ENCODE measurements around the gene PIWIL1. TPM values are rescaled to one million over a fixed set of nuclear protein-coding genes. Genes with fewer than 3 reads are reported as not detected.

The PIWIL1 gene
- total RNA-seq, 1 donor from 2014 or later, result not detected

DNA sequence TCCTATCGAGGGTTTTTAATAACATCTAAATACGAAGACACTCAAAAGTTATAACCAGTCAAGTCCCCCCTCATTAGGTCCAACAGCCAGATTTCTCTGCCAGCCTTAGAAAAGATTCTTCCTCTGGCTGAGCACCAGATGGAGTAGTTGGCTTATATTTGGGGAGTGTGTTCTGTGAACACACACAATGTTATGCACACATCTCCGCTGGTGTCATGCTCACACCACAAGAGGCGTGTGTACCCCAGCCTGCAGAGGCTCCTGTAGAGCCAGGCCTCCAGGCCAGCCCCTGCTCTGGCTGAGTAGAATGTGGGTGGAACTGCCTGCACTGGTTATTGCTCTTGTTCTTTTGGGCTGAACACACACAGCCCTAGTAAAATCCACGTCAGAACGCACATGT, 64.0 kb downstream of the PIWIL1 start:
- Mint-ChIP-seq H3K4me1 (ENCODE audit: unreplicated experiment) (no peaks in the 10 kb centered on the region), H3K36me3 (ENCODE audit: low read depth, unreplicated experiment) (no peaks in the 10 kb centered on the region), H3K4me3 (ENCODE audit: unreplicated experiment) (no peak overlapping the region), H3K27ac (ENCODE audit: unreplicated experiment) (no peak overlapping the region), H3K9me3 (ENCODE audit: unreplicated experiment) (peaks cover 7% of the 10 kb centered on the region), H3K27me3 (ENCODE audit: unreplicated experiment) (no peaks in the 10 kb centered on the region)
- TF ChIP-seq CTCF (IDR thresholded peaks at IDR 0.05; ENCODE audit: unreplicated experiment), result no peak
- DNase-seq (ENCODE audit: low spot score), result no peak

DNA sequence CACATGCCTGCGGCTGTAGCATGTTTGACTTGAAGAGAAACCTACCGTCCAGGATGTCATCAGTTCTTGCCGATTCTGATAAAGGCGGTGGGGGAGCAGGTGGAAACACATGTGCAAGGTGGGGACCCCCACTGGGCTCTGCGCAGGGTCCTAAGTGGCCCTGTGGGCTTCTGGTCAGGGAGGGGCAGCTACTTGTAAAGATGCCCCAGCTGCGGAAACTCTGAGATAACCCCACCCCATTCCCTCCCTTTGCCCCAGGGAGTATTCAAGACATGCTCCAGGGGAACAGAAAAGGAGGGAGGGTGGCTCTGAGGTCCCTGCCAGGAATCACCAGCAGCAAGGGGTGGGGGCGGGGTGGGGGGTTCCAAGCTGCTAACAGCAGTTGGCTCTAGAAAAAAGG, 67.6 kb downstream of the PIWIL1 start:
- Mint-ChIP-seq H3K27ac (ENCODE audit: unreplicated experiment) (no peak overlapping the region), H3K36me3 (ENCODE audit: low read depth, unreplicated experiment) (no peaks in the 10 kb centered on the region), H3K4me1 (ENCODE audit: unreplicated experiment) (no peaks in the 10 kb centered on the region), H3K4me3 (ENCODE audit: unreplicated experiment) (no peak overlapping the region), H3K27me3 (ENCODE audit: unreplicated experiment) (peaks cover 3% of the 10 kb centered on the region), H3K9me3 (ENCODE audit: unreplicated experiment) (peaks cover 15% of the 10 kb centered on the region)
- DNase-seq (ENCODE audit: low spot score), result no peak
- TF ChIP-seq CTCF (IDR thresholded peaks at IDR 0.05; ENCODE audit: unreplicated experiment), result no peak

DNA sequence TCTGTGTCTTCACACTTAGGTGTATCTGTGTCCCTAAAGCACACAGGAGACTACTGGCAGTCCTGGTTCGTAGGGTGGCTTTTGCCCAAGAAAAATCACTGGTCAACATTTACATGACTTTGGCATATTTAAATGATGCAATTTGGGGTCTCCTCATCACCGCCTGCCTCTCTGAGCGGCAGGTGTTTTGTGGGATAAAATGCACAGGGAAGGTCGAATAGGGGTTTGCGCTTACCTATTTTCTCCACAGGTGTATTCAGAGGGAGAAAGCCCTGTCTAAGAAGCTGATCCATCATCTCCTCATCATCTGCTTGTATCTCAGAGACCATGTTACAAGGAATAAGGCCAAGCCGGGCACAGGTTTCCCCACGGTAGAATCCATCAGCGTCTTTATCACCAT, 74.7 kb downstream of the PIWIL1 start:
- peaks cover 18% of the 10 kb centered on the region for H3K9me3 Mint-ChIP-seq (ENCODE audit: unreplicated experiment)
- no peak for TF ChIP-seq CTCF (IDR thresholded peaks at IDR 0.05; ENCODE audit: unreplicated experiment)
- H3K4me3 Mint-ChIP-seq (ENCODE audit: unreplicated experiment), result no peak overlapping the region
- H3K27ac Mint-ChIP-seq (ENCODE audit: unreplicated experiment), result no peak overlapping the region
- H3K27me3 Mint-ChIP-seq (ENCODE audit: unreplicated experiment), result peaks cover 5% of the 10 kb centered on the region
- DNase-seq (ENCODE audit: low spot score), result no peak
- no peaks in the 10 kb centered on the region for H3K4me1 Mint-ChIP-seq (ENCODE audit: unreplicated experiment)
- H3K36me3 Mint-ChIP-seq (ENCODE audit: low read depth, unreplicated experiment), result no peaks in the 10 kb centered on the region

- Mint-ChIP-seq H3K4me3 (ENCODE audit: unreplicated experiment) (no peak overlapping the region), H3K9me3 (ENCODE audit: unreplicated experiment) (peaks cover 17% of the 10 kb centered on the region), H3K27ac (ENCODE audit: unreplicated experiment) (no peak overlapping the region), H3K27me3 (ENCODE audit: unreplicated experiment) (peaks cover 5% of the 10 kb centered on the region), H3K36me3 (ENCODE audit: low read depth, unreplicated experiment) (no peaks in the 10 kb centered on the region), H3K4me1 (ENCODE audit: unreplicated experiment) (no peaks in the 10 kb centered on the region)
- no peak for TF ChIP-seq CTCF (IDR thresholded peaks at IDR 0.05; ENCODE audit: unreplicated experiment)
- no peak for DNase-seq (ENCODE audit: low spot score)
Observed at GRCh38 chr12:130413909-130414308, 76.2 kb downstream of the PIWIL1 start.

DNA sequence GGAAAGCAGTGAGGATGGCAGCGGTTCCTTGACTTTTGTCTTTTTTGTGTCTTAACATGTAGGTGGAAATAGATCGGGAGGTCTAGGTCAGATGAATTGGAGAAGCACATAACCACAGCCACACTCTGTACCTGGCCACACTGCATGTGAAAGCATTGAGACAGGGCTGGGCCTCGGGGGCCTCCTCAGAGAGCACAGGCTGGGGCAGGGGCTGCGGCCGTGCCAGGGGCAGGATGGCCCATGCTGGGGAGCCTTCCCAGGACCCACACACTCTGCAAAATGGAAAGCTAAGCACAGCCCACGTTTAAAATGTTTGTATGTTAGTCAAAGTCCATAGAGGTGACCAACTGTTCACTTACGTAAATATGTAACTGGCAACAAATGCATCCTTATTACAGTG, 76.7 kb downstream of the PIWIL1 start:
- Mint-ChIP-seq H3K9me3 (ENCODE audit: unreplicated experiment) (peaks cover 15% of the 10 kb centered on the region), H3K4me3 (ENCODE audit: unreplicated experiment) (no peak overlapping the region), H3K36me3 (ENCODE audit: low read depth, unreplicated experiment) (no peaks in the 10 kb centered on the region), H3K27me3 (ENCODE audit: unreplicated experiment) (peaks cover 5% of the 10 kb centered on the region), H3K27ac (ENCODE audit: unreplicated experiment) (no peak overlapping the region), H3K4me1 (ENCODE audit: unreplicated experiment) (no peaks in the 10 kb centered on the region)
- TF ChIP-seq CTCF (IDR thresholded peaks at IDR 0.05; ENCODE audit: unreplicated experiment), result no peak
- DNase-seq (ENCODE audit: low spot score), result no peak

All from endothelial cell (in vitro differentiated cells).